PC-3 (cell line): ENCODE results near the gene GRK6.

Source experiments
- EZH2 ChIP-seq: fragments of 300-600 bp; sonication (generic); IDR thresholded peaks from one replicate; pipeline ENCODE4 v1.6.1; 2017; ENCODE audit warnings: antibody characterized with exemption, mild to moderate bottlenecking, low read length; ENCODE audit not compliant: unreplicated experiment
- TF ChIP-seq, protein P1 (sequence below): fragments of 300-600 bp; sonication (generic); conservative IDR thresholded peaks from 2 replicates; pipeline ENCODE4 v1.5.1; 2017; ENCODE audit warnings: antibody characterized with exemption, low read depth, mild to moderate bottlenecking, low read length

DNA sequence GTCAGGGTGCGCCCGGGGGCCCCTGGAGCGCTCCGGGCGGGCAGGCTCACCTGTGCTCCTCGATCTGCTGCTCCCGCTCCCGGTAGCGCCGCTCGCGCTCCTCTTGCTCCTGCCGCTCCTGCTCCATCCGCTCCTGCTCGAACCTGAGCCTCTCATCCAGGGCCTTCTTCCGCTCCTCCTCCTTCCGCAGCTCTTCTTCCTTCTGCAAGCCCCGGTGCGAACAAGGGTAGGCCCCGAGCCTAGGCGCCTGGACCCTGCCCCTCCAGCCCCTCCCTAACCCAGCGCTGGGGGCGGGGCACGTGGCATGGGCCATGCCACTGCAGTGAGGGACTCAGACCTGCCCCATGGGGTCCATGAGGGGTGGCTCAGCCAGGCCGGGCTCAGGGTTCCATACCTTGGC, 40.4 kb downstream of the GRK6 start:
- TF ChIP-seq, protein P1, sequence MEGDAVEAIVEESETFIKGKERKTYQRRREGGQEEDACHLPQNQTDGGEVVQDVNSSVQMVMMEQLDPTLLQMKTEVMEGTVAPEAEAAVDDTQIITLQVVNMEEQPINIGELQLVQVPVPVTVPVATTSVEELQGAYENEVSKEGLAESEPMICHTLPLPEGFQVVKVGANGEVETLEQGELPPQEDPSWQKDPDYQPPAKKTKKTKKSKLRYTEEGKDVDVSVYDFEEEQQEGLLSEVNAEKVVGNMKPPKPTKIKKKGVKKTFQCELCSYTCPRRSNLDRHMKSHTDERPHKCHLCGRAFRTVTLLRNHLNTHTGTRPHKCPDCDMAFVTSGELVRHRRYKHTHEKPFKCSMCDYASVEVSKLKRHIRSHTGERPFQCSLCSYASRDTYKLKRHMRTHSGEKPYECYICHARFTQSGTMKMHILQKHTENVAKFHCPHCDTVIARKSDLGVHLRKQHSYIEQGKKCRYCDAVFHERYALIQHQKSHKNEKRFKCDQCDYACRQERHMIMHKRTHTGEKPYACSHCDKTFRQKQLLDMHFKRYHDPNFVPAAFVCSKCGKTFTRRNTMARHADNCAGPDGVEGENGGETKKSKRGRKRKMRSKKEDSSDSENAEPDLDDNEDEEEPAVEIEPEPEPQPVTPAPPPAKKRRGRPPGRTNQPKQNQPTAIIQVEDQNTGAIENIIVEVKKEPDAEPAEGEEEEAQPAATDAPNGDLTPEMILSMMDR: no peak
- TF ChIP-seq EZH2: no peak
